PC-9 (cell line): ENCODE results near the gene KRTAP3-1. TPM values are rescaled to one million over a fixed set of nuclear protein-coding genes. Genes with fewer than 3 reads are reported as not detected.

Source experiments
- BruUV-seq: library from RNA; stranded (reverse); fragments of 400-500 nt; replicated peaks from 2 replicates; lab custom pipeline; 2021; lab: Mats Ljungman, UMichigan
- CTCF ChIA-PET: fragments of 300-600 bp; sonication (Branson Sonifier 250); formaldehyde crosslinking; loops from one replicate; lab custom pipeline; 2022; ENCODE audit warnings: antibody characterized with exemption; lab: Charles Lee
- POLR2A ChIA-PET: fragments of 300-600 bp; sonication (Branson Sonifier 250); formaldehyde crosslinking; loops from one replicate; lab custom pipeline; 2022; ENCODE audit warnings: antibody characterized with exemption; ENCODE audit not compliant: unreplicated experiment; lab: Charles Lee
- DNase-seq, 2 experiments: peaks; one replicate each; pipeline versions ENCODE4 v3.0.0 to v3.0.0-alpha.2; 2015 to 2022; ENCODE audit warnings: mixed read lengths in 1 of 2
- H2AFZ ChIP-seq: fragments of 200-600 bp; sonication (generic); 2 replicates; pipeline ENCODE4 v1.8.1; 2017; ENCODE audit warnings: antibody characterized with exemption
- H3F3A ChIP-seq: fragments of 200-600 bp; sonication (generic); 2 replicates; pipeline ENCODE4 v1.8.1; 2017; ENCODE audit warnings: antibody characterized with exemption, mild to moderate bottlenecking, low read depth; ENCODE audit not compliant: insufficient read depth
- H3K27ac ChIP-seq: fragments of 200-600 bp; sonication (generic); 2 replicates; pipeline ENCODE4 v1.6.1; 2016; ENCODE audit warnings: mixed run types
- H3K27me3 ChIP-seq: fragments of 200-600 bp; sonication (generic); 2 replicates; pipeline ENCODE4 v1.6.1; 2016; ENCODE audit warnings: low read depth, mixed run types; ENCODE audit not compliant: insufficient read depth
- H3K36me3 ChIP-seq: fragments of 200-600 bp; sonication (generic); 2 replicates; pipeline ENCODE4 v1.6.1; 2016; ENCODE audit warnings: low read depth, mixed run types
- H3K4me1 ChIP-seq: fragments of 200-600 bp; sonication (generic); replicated peaks from 2 replicates; pipeline ENCODE4 v1.6.1; 2016; ENCODE audit warnings: mixed run types; ENCODE audit not compliant: insufficient read depth
- H3K4me2 ChIP-seq: fragments of 200-600 bp; sonication (generic); 2 replicates; pipeline ENCODE4 v1.6.1; 2017; ENCODE audit warnings: mixed run types
- H3K4me3 ChIP-seq: fragments of 200-600 bp; sonication (generic); 2 replicates; pipeline ENCODE4 v1.6.1; 2016; ENCODE audit warnings: mixed run types
- H3K79me2 ChIP-seq: fragments of 200-600 bp; sonication (generic); 2 replicates; pipeline ENCODE4 v1.6.1; 2017; ENCODE audit warnings: low read depth, mixed run types
- H3K9me2 ChIP-seq: fragments of 200-600 bp; sonication (generic); 2 replicates; pipeline ENCODE4 v1.8.1; 2017; ENCODE audit warnings: mild to moderate bottlenecking; ENCODE audit not compliant: insufficient read depth
- H3K9me3 ChIP-seq: fragments of 200-600 bp; sonication (generic); 2 replicates; pipeline ENCODE4 v1.8.1; 2016; ENCODE audit warnings: low read depth; ENCODE audit not compliant: insufficient read depth
- H4K20me1 ChIP-seq: fragments of 200-600 bp; sonication (generic); 2 replicates; pipeline ENCODE4 v1.8.1; 2017; ENCODE audit not compliant: insufficient read depth
- EZH2 ChIP-seq: fragments of 200-600 bp; sonication (generic); IDR thresholded peaks from 2 replicates; pipeline ENCODE4 v1.8.0; 2017; ENCODE audit warnings: antibody characterized with exemption, low read depth
- intact Hi-C: fragments of 100-400 bp; cut with micrococcal nuclease; formaldehyde crosslinking; loops from one replicate; pipeline ENCODE4 v1.10.0; 2022; ENCODE audit not compliant: unreplicated experiment
- total RNA-seq: library from RNA; stranded (reverse); gene quantifications from 2 replicates; pipeline ENCODE4 v1.2.3, GENCODE V29; 2021
- TF ChIP-seq, protein P1 (sequence below): fragments of 200-600 bp; sonication (generic); conservative IDR thresholded peaks from 2 replicates; pipeline ENCODE4 v1.6.1; 2017; ENCODE audit warnings: mixed run types, antibody characterized with exemption, mild to moderate bottlenecking, moderate library complexity

The KRTAP3-1 gene
- total RNA-seq, 1 experiment from 2014 or later, result not detected

- POLR2A ChIA-PET, result no interaction called here
- Histone ChIP-seq H3K9me3 (peaks cover 9% of the 10 kb centered on the region; the same call in 1 of the 2 replicates), H3K9me2 (no peaks in the 10 kb centered on the region), H3K4me1 (peaks cover 27% of the 10 kb centered on the region), H3K27me3 (no peaks in the 10 kb centered on the region), H3K27ac (no peak overlapping the region), H3K36me3 (0 out of 2 replicates have a peak, but pooled peaks cover 5% of the 10 kb centered on the region), H3K4me3 (no peak overlapping the region), H2AFZ (no peak overlapping the region), H3K79me2 (no peaks in the 10 kb centered on the region), H4K20me1 (no peaks in the 10 kb centered on the region), H3K4me2 (no peak overlapping the region), H3F3A (peaks cover 23% of the 10 kb centered on the region)
- intact Hi-C loops, result no loop called here
- TF ChIP-seq, protein P1, sequence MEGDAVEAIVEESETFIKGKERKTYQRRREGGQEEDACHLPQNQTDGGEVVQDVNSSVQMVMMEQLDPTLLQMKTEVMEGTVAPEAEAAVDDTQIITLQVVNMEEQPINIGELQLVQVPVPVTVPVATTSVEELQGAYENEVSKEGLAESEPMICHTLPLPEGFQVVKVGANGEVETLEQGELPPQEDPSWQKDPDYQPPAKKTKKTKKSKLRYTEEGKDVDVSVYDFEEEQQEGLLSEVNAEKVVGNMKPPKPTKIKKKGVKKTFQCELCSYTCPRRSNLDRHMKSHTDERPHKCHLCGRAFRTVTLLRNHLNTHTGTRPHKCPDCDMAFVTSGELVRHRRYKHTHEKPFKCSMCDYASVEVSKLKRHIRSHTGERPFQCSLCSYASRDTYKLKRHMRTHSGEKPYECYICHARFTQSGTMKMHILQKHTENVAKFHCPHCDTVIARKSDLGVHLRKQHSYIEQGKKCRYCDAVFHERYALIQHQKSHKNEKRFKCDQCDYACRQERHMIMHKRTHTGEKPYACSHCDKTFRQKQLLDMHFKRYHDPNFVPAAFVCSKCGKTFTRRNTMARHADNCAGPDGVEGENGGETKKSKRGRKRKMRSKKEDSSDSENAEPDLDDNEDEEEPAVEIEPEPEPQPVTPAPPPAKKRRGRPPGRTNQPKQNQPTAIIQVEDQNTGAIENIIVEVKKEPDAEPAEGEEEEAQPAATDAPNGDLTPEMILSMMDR, result no peak
- TF ChIP-seq EZH2, result no peak
- DNase-seq, result no peak
- CTCF ChIA-PET, result no interaction called here
- no TSS peak for BruUV-seq
These were observed 45.1 kb upstream of the KRTAP3-1 start for GRCh38 chr17:41054025-41054424.

DNA sequence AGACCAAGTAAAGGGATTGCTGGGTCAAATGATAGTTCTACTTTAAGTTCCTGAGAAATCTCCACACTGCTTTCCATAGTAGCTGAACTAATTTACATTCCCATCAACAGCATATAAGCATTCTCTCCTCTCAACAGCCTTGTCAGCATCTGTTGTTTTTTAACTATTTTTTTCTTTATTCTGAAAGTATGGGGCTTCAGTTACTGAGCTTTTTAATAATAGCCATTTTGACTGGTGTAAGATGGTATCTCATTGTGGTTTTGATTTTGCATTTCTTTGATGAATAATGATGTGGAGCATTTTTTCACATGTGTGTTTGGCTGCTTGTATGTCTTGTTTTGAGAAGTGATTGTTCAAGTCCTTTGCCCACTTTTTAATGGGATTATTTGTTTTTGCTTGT, 43.6 kb upstream of the KRTAP3-1 start:
- intact Hi-C loops, result no loop called here
- TF ChIP-seq, protein P1, result no peak
- no peak for TF ChIP-seq EZH2
- Histone ChIP-seq H3K27me3 (no peaks in the 10 kb centered on the region), H3K27ac (no peak overlapping the region), H3F3A (peaks cover 23% of the 10 kb centered on the region), H4K20me1 (no peaks in the 10 kb centered on the region), H3K9me2 (no peaks in the 10 kb centered on the region), H3K36me3 (0 out of 2 replicates have a peak, but pooled peaks cover 5% of the 10 kb centered on the region), H3K9me3 (peaks cover 9% of the 10 kb centered on the region; the same call in 1 of the 2 replicates), H3K4me3 (no peak overlapping the region), H3K4me2 (no peak overlapping the region), H3K4me1 (peaks cover 29% of the 10 kb centered on the region), H2AFZ (no peak overlapping the region), H3K79me2 (no peaks in the 10 kb centered on the region)
- BruUV-seq, result no TSS peak
- CTCF ChIA-PET, result no interaction called here
- DNase-seq, result no peak
- POLR2A ChIA-PET, result no interaction called here

DNA sequence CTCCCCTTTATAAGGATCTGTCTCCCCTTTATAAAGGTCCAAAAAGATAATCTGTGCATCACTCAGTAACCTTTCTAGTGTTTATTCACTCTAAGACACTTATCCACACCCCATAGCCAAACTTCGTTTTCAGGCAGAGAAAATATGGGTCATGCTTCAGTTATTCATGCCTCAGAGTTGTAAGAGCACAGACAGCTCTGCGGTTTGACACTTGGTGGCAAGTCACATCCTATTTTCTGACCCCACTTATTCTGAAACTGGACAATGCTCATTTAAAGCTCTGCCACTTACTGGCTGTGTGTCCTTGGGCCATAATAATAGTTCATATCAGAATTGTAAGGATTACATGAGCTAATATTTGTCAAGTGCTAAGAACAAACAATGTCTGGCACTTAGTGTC, 40.2 kb upstream of the KRTAP3-1 start:
- Histone ChIP-seq H3K79me2 (no peaks in the 10 kb centered on the region), H3K9me3 (peaks cover 9% of the 10 kb centered on the region; the same call in 1 of the 2 replicates), H3K4me3 (peak overlapping the region; percentile 33; the same call in 1 of the 2 replicates), H2AFZ (no peak overlapping the region), H4K20me1 (no peaks in the 10 kb centered on the region), H3K27ac (peak overlapping the region; percentile 97), H3F3A (peaks cover 28% of the 10 kb centered on the region), H3K4me2 (peak overlapping the region; percentile 74), H3K4me1 (peaks cover 33% of the 10 kb centered on the region), H3K36me3 (no peaks in the 10 kb centered on the region), H3K9me2 (no peaks in the 10 kb centered on the region), H3K27me3 (no peaks in the 10 kb centered on the region)
- intact Hi-C loops, result loop anchor here (5.0 kb wide), 1 partner anchor 92 kb away; no protein-coding TSS in a partner anchor
- ChIA-PET CTCF (no interaction called here), POLR2A (interaction anchor here (0.5 to 0.7 kb wide), 4 partner anchors 23 to 980 kb away, joined by 3 read pairs; no protein-coding TSS in a partner anchor)
- no TSS peak for BruUV-seq
- peak; percentile 17 to 92 for DNase-seq
- TF ChIP-seq EZH2, result no peak
- TF ChIP-seq, protein P1, result no peak
